Suppressor macrophage (primary cell): Measurements from ENCODE around the gene RAB32.
"Not testable (repeated sequence)": the region's sequence is repeated elsewhere in the genome, so short reads cannot be mapped to it uniquely, and the experiment has no call there.

Experiments used
- DNase-seq, 4 experiments: peaks; one replicate each; pipeline ENCODE4 v3.0.0-alpha.2; 2020 to 2022
- total RNA-seq, 17 experiments: gene quantifications; one replicate each; lab custom pipeline; 2026; ENCODE audit warnings: mixed read lengths in 6 of 17, inconsistent platforms in 3 of 17; lab: John Stamatoyannopoulos, UW

RAB32 gene
- total RNA-seq, result 12.0 to 98.3 (median 44.4) reads per million in 17 experiments

- DNase-seq, result peak; percentile 98 to 100 (median 100)
Measured at GRCh38 chr6:146543211-146543939, at the start of gene RAB32. TSS of gene RAB32 (plus strand) at chr6:146543833. CDS start at chr6:146543872, 39 bp downstream.

- no peak for DNase-seq
Measured at GRCh38 chr6:146498309-146498708, 45.3 kb upstream of the RAB32 start.

DNA sequence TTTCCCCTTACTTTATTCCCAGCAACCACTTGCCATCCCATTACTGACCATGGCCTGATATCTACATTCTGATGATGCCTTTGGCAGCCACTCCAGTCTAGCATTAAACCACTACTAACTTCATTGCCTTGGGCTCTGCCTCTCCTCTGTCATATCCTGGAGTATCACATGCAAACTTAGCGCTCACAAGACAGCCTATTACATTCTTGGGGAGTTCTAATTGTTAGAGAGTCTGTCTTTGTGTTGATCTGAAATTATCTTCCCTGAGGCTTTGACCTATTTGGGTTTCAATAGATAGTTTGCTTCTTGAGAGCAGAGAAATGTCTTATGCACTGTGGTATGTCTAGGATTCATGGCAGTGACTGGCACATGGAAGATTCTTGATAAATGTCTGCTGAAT lies 40.5 kb upstream of the RAB32 start:
- DNase-seq, result no peak

DNA sequence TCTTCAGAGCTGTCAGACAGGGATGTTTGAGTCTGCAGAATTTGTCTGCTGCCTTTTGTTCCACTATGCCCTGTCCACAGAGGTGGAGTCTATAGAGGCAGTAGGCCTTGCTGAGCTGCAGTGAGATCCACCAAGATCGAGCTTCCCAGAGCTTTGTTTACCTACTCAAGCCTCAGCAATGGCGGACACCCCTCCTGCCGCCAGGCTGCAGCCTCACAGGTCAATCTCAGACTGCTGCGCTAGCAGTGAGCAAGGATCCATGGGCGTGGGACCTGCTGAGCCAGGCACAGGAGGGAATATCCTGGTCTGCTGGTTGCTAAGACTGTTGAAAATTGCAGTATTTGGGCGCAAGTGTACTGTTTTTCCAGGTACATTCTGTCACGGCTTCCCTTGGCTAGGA lies 28.4 kb upstream of the RAB32 start:
- no peak for DNase-seq

DNA sequence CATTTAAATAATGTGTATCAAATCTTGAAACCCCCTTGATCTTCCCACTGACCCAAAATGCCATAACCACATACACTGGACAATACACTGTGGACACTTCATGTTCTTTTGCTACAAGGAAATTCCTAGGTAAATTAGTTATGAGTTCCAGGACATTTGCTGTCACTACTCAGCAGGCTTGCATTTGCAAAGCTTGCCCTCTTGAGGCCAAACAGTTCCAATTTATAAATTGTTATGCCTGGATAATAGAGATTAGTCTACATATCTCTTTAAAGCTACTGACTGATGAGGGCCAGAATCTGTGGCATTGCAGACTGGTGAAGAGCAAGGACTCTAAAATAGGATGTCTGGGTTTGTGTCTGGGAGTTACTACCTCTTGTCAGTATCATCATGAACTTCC lies 17.4 kb upstream of the RAB32 start:
- no peak for DNase-seq

DNA sequence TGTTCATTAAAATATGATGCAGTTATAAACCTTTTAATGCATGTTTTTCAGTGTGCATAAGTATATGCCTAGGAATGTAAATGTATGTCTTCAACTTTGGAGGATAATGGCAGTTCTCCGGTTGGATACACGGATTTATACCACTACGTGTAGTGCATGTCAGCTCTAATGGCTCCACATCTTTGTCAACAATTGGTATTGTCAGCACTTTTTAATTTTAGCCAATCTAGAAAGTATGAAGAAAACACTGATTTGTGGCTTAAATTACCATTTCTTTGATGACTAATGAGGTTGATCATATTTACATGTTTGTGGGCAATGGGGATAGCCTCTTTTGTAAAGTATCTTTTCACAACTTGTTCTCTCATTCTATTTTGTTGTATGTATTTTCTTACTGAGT lies 10.9 kb upstream of the RAB32 start:
- no peak for DNase-seq

- DNase-seq, result no peak
Measured at GRCh38 chr6:146542881-146543210, 787 bp upstream of the RAB32 start.

DNA sequence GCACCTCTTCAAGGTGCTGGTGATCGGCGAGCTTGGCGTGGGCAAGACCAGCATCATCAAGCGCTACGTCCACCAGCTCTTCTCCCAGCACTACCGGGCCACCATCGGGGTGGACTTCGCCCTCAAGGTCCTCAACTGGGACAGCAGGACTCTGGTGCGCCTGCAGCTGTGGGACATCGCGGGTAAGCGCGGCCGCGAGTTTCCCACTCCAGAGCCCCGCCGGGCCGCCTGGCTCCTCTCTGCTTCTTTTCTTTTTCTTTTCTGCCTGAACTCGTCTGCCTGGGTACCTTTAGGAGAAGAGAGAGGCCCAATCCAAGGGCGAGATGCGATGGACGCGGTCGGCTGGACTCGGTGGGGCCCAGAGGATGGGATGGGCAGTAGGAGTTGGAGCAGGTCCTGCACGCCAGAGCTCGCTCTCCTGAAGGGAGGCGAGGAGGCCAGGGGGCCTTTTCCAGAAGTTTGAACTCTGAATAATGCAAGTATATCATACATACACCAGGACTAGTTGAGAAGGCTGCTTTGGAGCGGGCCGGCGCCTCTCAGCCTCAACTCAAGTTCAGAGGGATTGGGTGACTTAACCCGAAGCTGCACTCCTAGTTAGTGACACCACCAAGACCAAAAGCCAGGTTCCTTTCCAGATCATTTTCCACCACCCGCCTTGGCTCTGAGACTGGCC lies 445 bp downstream of the RAB32 start:
- DNase-seq, result peak; percentile 21 to 47 (median 33)

GRCh38 chr6:146544616-146545182 lies 1.1 kb downstream of the RAB32 start:
- peak; percentile 10 to 48 (median 24) for DNase-seq

DNA sequence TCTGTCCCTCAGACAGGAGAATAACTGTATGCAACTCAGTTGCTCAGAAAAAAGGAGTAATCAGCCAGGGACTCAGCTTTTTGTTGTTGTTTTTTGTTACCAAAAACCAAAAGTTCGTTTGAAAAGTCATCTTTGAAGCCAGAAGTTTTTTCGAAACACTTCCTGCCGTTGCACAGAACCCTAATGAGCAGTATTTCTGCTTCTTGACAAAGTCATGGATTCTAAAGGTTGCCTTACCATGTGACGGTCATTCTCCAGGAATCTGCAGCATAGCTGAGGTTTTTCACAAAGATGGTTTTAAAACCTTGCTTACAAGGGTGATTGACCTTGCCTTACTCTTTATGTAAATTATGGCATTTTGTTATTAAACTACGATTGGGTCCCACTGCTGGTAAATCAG lies 1.9 kb downstream of the RAB32 start:
- peak; percentile 45 to 69 (median 59) for DNase-seq

- DNase-seq, result peak; percentile 13 to 59 (median 50)
Measured at GRCh38 chr6:146546443-146547043, 2.9 kb downstream of the RAB32 start.

DNA sequence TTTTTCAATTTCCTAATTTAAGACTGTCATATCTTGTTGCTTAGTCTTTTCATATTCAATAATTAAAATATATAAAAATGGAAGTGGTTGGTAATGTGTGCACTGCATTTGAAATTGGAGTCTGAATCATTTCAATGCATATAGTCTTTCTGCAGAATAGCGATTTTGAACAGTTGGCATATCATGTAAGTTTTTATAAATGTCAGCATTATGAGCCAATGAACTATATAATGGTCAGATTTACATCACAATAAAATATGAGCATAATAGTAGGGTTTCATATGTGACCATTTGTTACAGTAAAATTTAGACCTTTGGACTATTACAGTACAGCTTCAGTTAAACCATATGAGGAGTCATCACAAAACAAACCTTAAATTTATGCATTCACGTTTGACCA lies 4.3 kb downstream of the RAB32 start:
- DNase-seq, result no peak

DNA sequence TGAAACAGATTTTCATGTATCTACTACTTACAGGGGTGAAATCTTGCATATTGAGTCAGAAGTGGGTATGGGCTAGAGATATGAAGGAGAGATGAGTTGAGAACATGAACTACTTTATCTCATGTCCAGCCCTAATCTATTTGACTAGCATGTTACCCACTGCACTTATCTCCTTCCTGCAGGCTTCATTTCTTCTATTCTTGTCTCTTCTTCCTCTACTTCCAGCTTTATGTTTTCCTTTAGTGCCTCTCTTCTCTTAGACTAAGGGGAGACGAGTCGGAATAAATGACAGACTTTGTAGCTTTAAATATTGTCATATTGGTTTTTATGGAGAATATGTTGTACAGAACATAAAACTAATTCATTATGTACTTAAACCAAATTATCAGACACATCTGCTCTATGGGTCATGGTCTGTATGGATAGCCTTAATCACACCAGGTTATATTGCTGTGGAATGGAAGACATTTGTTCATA lies 5.3 kb downstream of the RAB32 start:
- no peak for DNase-seq

DNA sequence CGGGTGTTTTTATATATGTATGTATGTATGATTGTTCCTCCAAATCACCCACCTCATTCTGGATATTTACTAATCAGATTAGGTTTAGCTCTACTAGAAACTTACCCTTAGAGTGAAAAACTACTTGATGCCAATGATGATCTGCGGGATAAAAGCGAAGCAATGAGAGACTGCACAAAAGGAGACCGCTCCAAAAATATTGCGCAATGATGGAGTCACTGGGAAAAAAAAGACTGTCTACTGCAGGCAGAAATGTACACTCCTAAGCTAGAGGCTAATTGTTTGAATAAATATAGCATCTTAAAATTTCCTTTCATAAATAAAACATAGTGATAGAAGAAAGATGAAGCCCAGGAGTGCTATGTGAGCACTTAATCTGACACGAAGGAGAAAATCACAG lies 7.3 kb downstream of the RAB32 start:
- peak in 1 of 4 experiments; percentile 28 for DNase-seq

DNA sequence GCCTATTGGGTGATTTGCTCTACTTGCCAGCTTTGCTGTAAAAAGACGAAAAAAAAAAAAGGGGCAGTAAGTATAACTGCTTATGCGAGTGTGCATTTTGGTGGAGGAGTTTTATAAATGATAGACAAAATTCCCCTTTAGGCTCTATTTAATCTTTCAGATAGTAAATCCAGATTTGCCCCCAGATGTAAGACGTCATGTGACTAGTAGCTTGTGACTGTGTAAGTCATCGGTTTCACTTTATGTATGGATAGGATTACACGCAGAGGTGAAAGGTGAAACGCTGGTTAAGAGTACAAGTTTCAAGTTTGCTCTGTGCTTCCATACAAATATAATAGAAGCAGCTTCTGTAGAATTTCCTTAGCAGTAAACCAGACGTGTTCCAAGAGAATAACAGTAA lies 7.9 kb downstream of the RAB32 start:
- no peak for DNase-seq

GRCh38 chr6:146553377-146554135 lies 9.9 kb downstream of the RAB32 start:
- no peak for DNase-seq

DNA sequence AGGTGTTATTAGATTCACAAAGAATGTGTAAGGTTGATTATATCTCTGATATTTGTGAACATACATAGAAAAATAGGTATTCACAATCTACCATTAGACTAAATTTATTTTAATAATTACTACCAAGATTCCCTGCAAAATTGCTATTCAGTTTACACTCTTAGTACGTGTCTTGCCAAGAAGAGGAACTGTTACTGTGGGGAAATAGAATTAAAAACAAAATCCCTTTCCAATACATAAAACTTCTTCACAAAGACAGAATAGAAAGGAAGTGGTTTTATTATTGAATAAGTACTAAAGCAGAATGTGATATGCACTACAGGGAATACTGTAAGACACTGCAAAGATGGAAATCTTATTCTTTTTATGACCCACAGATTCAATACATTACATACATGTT lies 17.0 kb downstream of the RAB32 start:
- DNase-seq, result peak in 2 of 4 experiments; percentile 46 to 55

DNA sequence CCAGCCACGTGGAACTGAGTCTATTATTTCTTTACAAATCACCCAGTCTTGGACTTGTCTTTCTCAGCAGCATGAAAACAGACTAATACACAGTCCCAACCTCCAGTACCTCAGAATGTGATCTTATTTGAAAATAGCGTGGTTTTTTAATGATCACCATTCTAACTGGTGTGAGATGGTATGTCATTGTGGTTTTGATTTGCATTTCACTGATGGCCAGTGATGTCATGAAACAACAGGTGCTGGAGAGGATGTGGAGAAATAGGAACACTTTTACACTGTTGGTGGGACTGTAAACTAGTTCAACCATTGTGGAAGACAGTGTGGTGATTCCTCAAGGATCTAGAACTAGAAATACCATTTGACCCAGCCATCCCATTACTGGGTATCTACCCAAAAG lies 23.0 kb downstream of the RAB32 start:
- DNase-seq, result not testable (repeated sequence)

GRCh38 chr6:146568619-146569018 lies 25.0 kb downstream of the RAB32 start:
- DNase-seq, result not testable (repeated sequence)

GRCh38 chr6:146574211-146574610 lies 30.6 kb downstream of the RAB32 start:
- peak in 2 of 4 experiments; percentile 33 to 59 for DNase-seq

DNA sequence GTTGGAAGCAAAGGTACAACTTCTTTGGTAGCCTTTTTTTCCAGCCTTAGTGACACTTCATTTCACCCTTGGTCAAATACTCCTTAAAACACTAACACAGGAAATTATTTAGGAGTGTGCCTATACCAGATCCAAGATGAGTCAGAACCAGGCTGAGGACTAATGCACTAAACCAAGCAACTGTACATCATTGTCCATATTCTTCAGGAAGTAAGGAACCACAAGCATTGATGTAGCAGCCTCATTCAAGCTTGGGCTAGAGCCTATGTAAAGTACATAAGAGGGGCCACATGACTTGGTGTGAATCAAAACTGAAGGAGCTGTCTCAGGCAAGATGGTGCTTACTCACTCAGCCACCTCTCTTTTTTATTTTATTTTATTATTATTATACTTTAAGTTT lies 34.4 kb downstream of the RAB32 start:
- peak in 1 of 4 experiments; percentile 38 for DNase-seq

DNA sequence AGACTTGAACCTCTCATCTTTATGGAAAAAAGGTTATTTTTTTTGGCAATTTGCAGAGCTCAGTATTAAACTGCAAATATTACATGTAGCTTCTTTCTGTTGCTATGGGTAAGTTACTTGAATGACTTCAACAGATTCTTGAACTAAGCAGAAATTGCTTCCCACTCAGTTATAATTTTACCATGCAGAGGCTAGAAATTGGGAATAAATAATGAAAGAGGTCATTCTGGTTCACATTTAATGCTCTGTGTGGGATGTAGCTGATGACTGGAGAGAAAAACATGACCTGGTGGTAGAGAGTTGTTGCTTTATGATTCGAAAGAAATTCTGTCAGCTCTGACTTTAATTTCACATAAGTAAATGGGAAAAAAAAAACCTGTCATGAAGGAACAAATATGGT lies 38.3 kb downstream of the RAB32 start:
- peak; percentile 18 to 80 (median 39) for DNase-seq
